Stimulated activated CD4-positive, alpha-beta T cell treated with anti-CD3 and anti-CD28 coated beads, Interleukin-1b, Interleukin-23, amount 100 ng/mL, for 1 hour (primary cell): ENCODE measurements around the gene GLRA2.
"Not testable (repeated sequence)": the region's sequence is repeated elsewhere in the genome, so short reads cannot be mapped to it uniquely, and the experiment has no call there.

Experiments
- DNase-seq, 2 donors: peaks; one replicate each; pipeline ENCODE4 v3.0.0-alpha.2; 2020; ENCODE audit warnings: low read depth in 2 of 2

GLRA2 gene

DNA sequence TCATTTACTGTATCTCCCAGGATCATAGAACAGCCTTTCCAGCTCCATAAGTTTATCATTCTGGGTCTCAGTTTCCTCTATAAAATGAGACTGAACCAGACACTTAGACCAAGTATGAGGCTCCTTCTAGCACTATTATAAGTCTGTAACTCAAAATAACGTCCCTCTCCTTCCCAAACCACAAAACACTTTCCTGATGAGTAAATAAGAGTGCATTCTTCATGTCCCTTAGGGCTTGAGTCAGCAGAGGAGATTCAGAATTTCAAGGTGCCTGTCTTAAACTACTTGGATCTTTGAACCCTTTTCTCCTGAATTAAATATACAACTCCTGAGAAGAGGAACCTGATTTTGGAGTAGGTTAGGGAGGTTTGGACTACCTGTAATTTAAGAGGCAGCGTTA lies 62.6 kb downstream of the GLRA2 start:
- no peak for DNase-seq

DNA sequence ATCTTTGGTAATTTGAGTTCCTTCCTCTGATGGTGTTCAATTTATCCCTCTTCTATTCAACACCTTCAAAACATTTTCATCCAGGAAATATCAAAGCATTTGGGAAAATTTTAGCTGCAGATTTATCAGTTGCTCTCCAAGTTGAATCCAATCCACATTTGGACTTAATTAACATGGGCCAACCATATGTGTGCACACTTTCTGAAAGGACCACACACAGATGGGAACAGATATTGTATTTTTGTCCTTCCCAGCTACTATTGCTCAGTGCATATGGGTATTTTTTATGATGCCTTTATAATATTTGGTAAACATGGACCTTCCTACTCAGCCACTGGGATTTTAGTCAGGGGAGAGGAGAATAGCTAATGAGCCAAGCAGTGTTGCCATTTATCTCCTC lies 65.2 kb downstream of the GLRA2 start:
- no peak for DNase-seq

DNA sequence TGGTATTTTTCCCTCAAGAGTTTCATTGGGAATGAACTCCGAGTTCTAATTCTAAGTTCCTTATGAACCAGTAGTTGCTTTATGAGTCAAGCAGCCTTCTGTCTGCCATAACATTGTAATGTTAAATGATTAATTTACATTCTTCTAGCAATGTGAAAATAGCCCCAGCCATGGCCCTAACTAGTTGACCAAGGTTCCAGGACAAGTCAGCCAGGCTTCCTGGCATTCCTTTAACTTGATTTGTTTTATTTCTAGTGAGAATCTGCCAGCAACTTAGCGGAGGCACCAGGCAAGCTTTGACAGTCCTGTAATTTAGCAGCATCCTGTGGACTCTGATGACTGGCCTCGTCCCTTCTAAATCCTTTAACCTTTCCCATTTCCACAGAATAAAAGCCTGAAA lies 69.0 kb downstream of the GLRA2 start:
- DNase-seq, result no peak

DNA sequence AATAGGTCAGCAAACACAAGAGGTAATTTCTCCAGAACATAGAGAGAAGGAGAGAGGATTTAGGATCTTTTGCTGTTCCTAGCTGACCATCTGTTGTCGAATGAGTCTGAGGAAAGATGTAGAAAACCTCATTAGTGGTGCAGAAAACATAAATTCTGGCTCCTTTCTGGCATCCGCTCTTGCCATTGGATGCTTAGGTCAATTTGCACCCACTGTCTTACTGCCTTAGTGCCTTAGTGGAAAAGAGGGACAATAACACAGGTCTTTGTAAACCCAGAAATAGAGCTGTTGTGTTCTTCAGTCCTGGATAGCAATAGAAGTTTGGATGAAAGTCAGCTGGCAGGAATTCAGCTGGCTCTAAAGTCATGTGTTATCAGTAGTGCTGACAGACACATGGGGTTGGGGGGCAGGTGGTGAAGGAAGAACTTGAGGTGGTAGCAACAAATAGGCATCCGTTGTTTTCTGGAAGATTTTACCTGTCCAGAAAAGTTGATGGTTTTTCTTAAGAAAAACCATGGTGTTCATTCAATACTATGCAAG lies 78.2 kb downstream of the GLRA2 start:
- no peak for DNase-seq

GRCh38 chrX:14612450-14612849 lies 83.1 kb downstream of the GLRA2 start:
- not testable (repeated sequence) for DNase-seq

DNA sequence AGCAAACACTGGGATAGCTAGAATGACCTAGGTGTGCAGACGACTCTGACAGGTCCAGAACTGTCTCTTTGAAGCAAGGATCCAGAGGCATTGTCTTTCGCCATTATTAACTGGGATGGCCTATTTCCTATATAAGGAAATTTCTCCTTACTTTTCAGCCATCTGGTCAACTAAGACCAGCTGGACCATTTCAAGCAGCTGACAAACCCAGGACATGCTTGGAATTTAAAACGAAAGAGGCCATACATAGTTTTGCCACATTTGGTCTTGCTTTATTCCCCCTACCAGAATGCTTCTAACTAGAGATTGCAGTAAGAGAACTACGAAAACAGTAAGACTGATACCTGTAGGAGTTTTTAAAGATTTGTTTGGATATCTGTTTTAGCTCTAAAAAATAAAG lies 87.0 kb downstream of the GLRA2 start:
- no peak for DNase-seq

- no peak for DNase-seq
These were observed 87.5 kb downstream of the GLRA2 start for GRCh38 chrX:14616836-14617235.

DNA sequence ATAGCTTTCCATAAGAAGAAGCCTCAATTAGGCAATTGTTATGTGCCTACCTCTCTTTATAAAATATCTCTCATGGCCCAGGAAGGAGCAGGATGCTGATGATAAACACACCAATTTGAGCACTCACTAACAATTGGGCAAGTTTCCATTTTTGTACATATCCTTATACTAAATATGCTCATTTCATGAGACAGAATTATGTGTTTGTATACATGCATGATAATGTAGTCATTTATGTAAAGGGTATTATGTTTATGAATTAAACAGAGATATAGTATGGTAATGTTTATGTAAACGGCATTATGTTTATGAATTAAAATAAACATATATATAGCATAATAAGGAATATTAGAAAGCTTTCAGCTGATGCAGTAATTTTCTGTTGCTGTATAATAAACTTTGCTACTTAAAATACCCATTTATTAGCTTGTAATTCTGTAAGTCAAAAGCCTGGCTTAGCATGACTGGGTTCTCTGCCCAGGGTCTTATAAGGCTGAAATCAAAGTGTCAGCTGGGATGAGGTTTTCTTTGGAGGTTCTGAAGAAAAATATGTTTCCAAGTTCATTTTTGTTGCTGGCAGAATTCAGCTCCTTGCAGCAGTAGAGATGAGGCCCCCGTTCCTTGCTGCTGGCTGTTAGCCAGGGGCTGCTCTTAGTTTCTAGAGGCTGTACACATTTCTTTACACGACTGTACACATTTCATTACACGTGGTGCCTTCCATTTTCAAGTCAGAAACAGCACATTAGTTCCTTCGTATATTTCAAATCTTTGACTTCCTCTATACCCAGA lies 89.0 kb downstream of the GLRA2 start:
- DNase-seq, result no peak

GRCh38 chrX:14630733-14631132 lies 101.4 kb downstream of the GLRA2 start:
- no peak for DNase-seq

DNA sequence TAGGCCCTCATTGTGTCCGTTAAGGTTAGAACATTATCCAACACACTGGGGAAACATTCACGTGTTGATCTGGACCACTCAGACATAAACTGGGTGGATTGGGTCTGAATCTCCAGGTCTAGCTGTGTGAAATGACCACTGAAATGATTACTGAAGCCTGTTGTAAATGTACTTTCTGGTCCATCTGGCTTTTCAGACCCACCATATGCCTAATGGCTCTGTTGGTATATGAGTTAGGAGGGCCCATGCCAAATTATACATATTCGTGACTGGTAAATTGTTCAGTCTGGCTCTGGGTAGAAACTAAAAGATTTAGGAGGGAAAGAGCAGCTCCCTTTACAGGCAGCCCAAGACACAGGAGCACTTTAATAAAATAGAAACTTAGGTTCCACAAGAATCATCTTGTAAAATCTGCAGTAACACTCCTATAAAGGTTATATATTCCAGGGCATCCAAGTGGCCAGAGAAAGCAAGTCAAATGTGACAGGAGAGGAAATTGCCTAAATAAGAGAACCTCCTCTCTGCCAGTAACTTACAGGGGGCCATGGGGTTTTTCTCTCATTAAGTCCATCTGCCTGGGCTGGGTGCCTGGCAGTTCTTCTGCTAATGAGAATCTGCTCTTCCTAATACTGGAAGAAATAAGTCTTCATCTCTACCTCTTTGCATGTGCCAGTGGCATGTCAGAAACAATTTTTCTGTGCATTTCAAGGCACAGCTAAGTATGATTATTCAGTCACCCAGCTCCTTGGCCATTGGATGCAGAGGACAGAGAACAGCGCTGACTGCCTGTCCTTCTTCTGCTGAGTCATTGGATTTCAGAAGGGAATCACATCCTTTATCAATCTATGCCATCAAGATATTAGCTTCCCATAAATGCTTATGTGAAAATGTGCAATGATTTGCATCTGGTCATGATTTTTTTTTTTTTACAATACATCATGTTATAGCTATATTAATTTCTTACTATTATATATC lies 112.6 kb downstream of the GLRA2 start:
- no peak for DNase-seq

DNA sequence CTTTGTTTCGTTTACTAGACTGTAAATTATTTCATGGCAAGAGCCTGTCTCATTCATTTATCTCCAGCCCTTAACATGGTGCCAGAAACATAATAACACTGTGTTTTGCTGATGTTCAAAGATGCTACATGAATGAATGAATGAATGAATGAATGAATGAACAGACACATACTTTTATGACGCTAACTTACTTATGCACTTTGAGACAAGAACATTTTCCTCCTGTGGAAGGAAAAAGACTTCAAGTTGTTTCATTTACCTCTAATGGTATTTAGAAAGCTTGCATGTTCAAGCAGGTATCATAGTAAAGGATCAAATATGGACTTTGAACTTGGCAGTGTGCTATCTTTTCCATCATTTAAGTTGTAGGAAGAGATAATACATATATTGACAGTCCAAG lies 131.6 kb downstream of the GLRA2 start:
- DNase-seq, result no peak

DNA sequence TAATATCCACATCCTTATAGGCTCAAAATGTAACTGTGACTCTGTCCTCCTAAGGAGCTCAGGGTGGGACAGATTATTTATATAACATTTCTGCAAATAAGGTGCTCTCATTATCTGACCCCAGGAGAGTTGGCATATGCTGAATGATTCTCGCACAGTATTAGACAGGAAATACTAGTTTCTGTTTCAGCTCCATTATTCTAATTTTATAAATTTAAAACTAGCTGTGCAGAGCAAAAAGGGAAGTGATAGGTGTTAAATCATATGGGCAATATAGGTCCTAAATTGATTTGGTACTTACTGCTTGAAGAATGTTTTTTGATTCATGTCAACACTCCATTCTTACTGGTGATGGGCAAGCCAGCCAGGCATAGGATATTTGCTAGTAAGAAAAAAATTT lies 141.5 kb downstream of the GLRA2 start:
- no peak for DNase-seq

DNA sequence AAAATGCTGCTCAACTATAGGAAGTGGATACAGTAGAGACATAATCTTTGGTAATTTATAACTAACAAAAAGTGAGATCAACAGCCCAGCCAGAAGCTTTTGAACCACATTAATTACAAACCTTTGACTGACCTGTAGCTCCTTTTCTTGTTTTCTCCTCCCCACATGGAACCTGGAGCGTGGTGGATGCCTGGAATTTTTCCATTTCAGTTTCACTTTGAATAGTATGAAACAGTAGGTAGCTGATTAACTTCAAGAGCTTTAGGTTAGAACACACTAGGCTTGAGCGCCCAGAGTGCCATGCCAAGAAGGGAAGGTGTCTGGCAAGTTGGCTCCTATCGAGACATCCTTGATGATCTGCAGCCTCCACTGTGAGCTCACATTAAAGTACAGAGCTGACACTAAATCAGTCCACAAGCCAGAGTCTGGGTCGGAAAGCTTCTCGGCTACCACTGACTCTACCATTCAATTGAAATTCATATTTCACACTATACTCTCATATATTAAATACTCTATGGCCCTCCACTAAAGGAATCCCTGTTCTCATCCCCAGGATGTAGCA lies 143.4 kb downstream of the GLRA2 start:
- no peak for DNase-seq

DNA sequence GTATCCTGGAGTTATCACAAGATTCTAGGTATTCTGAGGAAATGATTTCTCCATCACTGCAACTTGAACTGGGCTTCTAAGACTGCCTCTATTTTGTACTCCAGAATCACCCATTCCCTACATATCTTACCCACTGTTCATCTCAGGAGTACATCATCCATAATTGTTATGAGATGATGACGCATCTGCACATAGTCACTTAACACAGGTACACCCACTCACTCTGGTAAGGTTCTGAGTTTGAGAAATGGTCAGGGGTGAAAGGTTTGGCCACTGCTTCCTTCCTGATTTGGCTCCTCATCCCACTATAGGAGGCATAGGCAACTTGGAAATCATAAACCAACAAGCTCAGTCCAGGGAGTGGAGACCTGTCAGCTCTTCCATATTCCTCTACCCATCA lies 143.9 kb downstream of the GLRA2 start:
- DNase-seq, result no peak

DNA sequence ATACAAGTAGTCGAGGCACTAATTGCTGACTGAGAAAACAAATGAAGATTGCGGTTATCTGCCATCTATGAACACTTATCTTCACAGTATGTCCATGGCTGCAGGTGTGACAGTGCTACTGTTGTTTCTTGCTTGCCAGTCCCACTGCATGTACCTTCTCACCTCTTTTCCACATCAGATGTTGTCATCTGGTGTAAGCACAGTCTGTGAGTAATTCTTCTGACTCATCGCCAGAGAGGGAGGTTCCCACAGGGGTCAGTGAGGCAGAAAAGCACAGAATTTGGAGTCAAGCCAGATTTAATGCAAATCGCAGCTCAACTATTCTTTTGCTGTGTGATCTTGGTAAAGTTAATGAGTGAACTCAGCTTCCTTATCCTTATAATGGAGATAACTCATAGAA lies 144.4 kb downstream of the GLRA2 start:
- DNase-seq, result no peak

- no peak for DNase-seq
These were observed 146.2 kb downstream of the GLRA2 start for GRCh38 chrX:14675500-14675899.

- no peak for DNase-seq
These were observed 147.1 kb downstream of the GLRA2 start for GRCh38 chrX:14676431-14676830.

GRCh38 chrX:14688331-14688730 lies 159.0 kb downstream of the GLRA2 start:
- DNase-seq, result not testable (repeated sequence)

GRCh38 chrX:14690553-14690952 lies 161.2 kb downstream of the GLRA2 start:
- DNase-seq, result no peak

DNA sequence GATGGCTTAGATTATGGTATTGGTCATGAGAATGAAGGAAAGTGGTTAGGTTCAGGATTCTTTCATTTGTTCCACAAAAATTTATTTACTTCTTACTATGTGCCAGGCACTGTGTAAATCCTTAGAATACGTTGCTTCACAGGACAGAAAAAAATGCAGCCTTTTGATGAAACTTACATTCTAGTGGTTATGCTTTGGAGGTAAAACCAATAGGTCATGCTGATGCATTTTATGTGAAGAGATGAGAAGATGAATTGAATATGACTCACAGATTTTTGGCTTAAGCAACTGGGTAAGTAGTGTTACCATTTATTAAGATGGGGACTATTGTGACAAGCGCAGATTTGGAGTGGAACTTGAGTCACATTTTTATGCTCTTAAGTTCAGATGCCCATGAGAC lies 165.3 kb downstream of the GLRA2 start:
- DNase-seq, result no peak

- no peak for DNase-seq
These were observed 168.1 kb downstream of the GLRA2 start for GRCh38 chrX:14697451-14697850.

DNA sequence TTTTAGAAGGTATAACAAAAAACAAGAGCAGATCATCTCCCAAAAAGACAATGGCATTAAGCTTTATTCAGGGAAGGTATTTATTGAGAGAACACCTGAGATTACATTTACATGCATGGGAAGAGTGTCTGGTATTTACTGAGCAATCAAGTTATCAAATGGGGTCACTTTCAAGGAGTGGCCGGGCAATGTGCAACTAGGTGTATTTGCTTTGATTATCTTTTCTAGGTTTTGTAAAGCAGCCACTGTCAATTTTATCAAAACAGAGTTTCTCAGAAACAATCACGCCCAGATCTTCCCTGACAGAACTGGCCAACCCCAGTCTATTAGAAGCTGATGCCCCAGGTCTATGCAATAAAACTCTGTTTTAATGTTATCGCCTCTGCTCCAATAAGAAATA lies 169.5 kb downstream of the GLRA2 start:
- no peak for DNase-seq
